ENCODE data around the gene FADS1.

The FADS1 gene

GRCh38 chr11:61774411-61774810 is 42.4 kb downstream of the FADS1 start:
- peaks cover 19% of the 10 kb centered on the region for H3K36me3 ChIP-seq (ENCODE audit: control insufficient read depth, insufficient read depth, low read length)
- peaks cover 63% of the 10 kb centered on the region for H3K4me1 ChIP-seq (ENCODE audit: control insufficient read depth, insufficient read depth, low read length)
- H3K9ac ChIP-seq (ENCODE audit: low read length): no peak overlapping the region
- H3K4me3 ChIP-seq (ENCODE audit: low read length): no peak overlapping the region
- no peaks in the 10 kb centered on the region for H3K9me3 ChIP-seq (ENCODE audit: control insufficient read depth, low read length)
- H3K27me3 ChIP-seq (ENCODE audit: control insufficient read depth, insufficient read depth, low read length): no peaks in the 10 kb centered on the region

DNA sequence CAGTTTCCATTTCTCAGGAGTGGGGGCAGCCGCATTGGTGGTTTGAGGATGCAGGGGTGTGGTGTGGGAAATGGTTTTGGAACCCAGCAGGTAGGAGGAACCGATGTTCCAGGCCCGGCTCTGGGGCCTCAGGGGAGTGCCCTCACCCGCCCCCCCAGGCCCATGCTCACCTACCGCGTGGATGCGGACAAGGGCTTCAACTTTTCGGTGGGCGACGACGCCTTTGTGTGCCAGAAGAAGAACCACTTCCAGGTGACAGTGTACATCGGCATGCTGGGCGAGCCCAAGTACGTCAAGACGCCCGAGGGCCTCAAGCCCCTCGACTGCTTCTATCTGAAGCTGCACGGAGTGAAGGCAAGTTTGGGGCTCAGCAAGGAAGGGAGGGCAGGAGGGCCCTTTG is 43.0 kb downstream of the FADS1 start:
- H3K4me3 ChIP-seq (ENCODE audit: low read length): no peak overlapping the region
- peaks cover 19% of the 10 kb centered on the region for H3K36me3 ChIP-seq (ENCODE audit: control insufficient read depth, insufficient read depth, low read length)
- H3K9me3 ChIP-seq (ENCODE audit: control insufficient read depth, low read length): no peaks in the 10 kb centered on the region
- H3K4me1 ChIP-seq (ENCODE audit: control insufficient read depth, insufficient read depth, low read length): peaks cover 69% of the 10 kb centered on the region
- no peaks in the 10 kb centered on the region for H3K27me3 ChIP-seq (ENCODE audit: control insufficient read depth, insufficient read depth, low read length)
- H3K9ac ChIP-seq (ENCODE audit: low read length): no peak overlapping the region

DNA sequence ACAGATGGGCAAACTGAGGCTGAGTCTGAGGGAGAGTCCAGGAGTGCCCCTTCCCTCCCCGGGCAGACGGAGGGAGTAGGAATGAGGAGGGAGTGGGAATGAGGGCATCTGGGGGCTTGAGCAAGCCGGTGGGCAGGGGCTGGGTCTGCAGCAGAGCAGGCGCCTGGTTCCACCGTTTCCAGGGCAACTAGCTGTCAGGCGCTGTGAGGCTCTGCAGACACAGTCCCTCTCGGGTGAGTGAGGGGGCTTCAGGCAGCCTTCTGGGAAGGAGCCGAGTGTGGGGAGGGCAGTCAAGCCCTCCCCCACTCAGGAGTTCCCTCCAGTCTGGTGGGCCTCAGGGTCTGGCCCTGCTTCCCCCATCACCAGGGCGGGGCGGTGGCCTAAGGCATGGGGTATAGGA is 43.4 kb downstream of the FADS1 start:
- Histone ChIP-seq H3K27me3 (ENCODE audit: control insufficient read depth, insufficient read depth, low read length) (no peaks in the 10 kb centered on the region), H3K9me3 (ENCODE audit: control insufficient read depth, low read length) (no peaks in the 10 kb centered on the region), H3K36me3 (ENCODE audit: control insufficient read depth, insufficient read depth, low read length) (peaks cover 16% of the 10 kb centered on the region), H3K9ac (ENCODE audit: low read length) (no peak overlapping the region), H3K4me1 (ENCODE audit: control insufficient read depth, insufficient read depth, low read length) (peaks cover 73% of the 10 kb centered on the region), H3K4me3 (ENCODE audit: low read length) (no peak overlapping the region)

DNA sequence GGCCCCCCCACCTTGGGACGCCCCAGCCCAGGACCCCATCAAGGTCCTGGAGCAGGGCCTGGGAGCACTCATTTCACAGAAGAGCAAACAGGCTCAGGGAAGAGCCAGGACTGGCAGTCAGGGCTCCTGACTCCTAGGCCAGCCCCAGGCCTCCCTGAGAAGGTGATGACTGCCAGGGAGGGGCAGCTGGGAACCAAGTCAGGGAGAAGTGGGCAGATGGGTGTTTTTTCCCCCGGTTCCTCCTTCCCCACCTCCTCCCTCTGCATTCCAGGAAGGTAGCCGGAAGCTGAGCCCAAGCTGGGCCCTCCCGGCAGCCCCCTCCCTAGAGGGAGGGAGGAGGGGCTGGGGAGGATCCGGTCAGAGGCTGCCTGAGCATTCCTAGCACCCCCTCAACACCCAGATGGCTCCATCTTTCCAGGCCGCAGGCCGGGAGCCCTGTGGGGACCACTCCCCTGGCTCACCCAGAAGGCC is 44.8 kb downstream of the FADS1 start:
- no peaks in the 10 kb centered on the region for H3K9me3 ChIP-seq (ENCODE audit: control insufficient read depth, low read length)
- peaks cover 9% of the 10 kb centered on the region for H3K36me3 ChIP-seq (ENCODE audit: control insufficient read depth, insufficient read depth, low read length)
- no peak overlapping the region for H3K4me3 ChIP-seq (ENCODE audit: low read length)
- H3K27me3 ChIP-seq (ENCODE audit: control insufficient read depth, insufficient read depth, low read length): no peaks in the 10 kb centered on the region
- H3K9ac ChIP-seq (ENCODE audit: low read length): peak overlapping the region; percentile 53
- peaks cover 84% of the 10 kb centered on the region for H3K4me1 ChIP-seq (ENCODE audit: control insufficient read depth, insufficient read depth, low read length)

DNA sequence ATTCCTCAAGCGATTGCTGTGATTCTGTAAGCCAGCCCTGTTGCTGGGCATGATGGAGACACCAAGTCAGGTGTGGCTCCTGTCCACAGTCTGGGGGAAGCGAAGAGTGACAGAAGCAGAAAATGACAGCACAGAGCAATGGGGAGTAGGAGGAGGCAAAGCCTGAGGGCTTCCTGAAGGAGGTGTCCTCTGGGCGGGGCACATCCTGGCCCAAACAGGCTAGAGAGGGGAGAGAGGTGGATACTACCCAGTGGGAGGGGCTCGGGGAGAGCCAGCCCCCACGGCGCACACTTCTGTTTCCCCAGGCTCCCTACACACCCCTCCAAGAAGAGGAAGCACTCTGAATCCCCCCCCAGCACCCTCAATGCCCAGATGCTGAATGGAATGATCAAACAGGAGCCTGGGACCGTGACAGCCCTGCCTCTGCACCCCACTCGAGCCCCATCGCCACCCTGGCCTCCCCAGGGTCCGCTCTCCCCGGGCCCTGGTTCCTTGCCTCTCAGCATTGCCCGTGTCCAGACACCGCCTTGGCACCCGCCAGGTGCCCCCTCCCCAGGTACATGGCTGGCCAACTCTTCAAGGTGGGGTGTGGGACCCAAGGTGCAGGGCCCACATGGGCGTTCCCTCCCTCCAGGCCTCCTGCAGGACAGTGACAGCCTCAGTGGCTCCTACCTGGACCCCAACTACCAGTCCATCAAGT is 45.5 kb downstream of the FADS1 start:
- Histone ChIP-seq H3K36me3 (ENCODE audit: control insufficient read depth, insufficient read depth, low read length) (peaks cover 9% of the 10 kb centered on the region), H3K9ac (ENCODE audit: low read length) (no peak overlapping the region), H3K9me3 (ENCODE audit: control insufficient read depth, low read length) (no peaks in the 10 kb centered on the region), H3K4me3 (ENCODE audit: low read length) (no peak overlapping the region), H3K4me1 (ENCODE audit: control insufficient read depth, insufficient read depth, low read length) (peaks cover 84% of the 10 kb centered on the region), H3K27me3 (ENCODE audit: control insufficient read depth, insufficient read depth, low read length) (no peaks in the 10 kb centered on the region)

DNA sequence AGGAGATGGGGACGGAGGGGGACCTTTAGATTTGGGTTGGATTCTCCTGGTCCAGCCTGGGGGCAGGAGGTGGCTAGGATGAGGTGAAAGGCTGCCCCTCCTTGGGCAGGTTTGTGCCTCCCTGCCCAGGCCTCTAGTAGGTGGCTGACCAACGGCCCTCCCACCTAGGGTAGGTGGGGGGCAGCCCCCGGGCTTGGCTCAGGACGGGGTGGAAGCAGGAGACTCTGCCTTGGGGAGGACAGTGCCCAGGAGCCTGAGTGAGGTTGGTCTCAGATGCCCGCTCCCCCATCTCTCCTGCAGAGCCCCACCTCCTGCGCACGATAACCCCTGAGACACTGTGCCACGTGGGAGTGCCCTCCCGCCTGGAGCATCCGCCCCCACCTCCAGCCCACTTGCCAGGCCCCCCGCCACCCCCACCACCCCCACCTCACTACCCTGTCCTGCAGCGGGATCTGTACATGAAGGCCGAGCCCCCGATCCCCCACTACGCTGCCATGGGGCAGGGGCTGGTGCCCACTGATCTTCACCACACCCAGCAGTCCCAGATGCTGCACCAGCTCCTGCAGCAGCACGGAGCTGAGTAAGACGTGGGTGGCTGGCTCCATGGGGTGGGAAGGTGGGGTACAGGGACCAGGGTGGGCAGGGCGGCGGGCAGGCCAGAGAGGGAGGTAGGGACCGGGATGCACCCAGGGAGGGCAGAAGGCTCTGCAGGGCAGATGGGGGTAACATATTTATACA is 46.7 kb downstream of the FADS1 start:
- H3K27me3 ChIP-seq (ENCODE audit: control insufficient read depth, insufficient read depth, low read length): no peaks in the 10 kb centered on the region
- peak overlapping the region; percentile 71 for H3K9ac ChIP-seq (ENCODE audit: low read length)
- H3K4me3 ChIP-seq (ENCODE audit: low read length): peak overlapping the region; percentile 14
- peaks cover 84% of the 10 kb centered on the region for H3K4me1 ChIP-seq (ENCODE audit: control insufficient read depth, insufficient read depth, low read length)
- H3K9me3 ChIP-seq (ENCODE audit: control insufficient read depth, low read length): no peaks in the 10 kb centered on the region
- peaks cover 4% of the 10 kb centered on the region for H3K36me3 ChIP-seq (ENCODE audit: control insufficient read depth, insufficient read depth, low read length)

DNA sequence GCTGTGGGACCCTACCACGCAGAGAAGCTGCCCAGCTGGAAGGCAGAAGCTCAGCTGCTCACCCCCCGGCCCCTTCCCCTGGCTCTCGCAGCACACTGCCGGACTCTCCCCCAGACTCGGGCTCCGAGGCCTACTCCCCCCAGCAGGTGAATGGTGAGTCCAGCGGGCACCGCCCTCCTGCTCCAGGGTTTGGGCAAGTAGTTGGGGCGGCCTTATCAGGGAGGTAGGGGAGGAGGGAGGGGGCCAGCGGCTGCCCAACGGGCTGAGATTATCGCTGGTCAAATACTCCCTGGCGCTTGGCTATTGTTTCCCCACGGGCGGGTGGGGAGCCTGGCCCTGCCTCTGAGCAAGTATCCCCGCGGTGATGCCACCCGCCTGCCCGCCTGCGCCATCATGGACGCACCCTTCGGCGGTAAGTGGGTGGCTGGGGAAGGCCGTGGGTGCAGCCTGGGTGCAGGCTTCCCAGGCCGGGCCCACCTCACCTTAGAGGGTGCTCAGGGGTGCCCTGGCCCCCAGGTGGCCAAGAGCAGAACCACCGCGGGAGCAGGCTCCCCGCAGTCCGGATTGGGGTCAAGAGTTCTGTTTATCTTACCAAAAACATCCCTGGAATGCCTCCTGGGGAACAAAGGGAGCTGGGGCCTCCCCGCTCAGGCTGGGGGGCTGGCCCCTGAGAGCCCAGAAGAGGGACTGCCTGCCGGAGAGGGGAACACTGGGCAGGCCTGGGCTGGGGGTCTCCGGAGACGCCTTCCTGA is 47.5 kb downstream of the FADS1 start:
- H3K27me3 ChIP-seq (ENCODE audit: control insufficient read depth, insufficient read depth, low read length): no peaks in the 10 kb centered on the region
- peaks cover 85% of the 10 kb centered on the region for H3K4me1 ChIP-seq (ENCODE audit: control insufficient read depth, insufficient read depth, low read length)
- no peaks in the 10 kb centered on the region for H3K9me3 ChIP-seq (ENCODE audit: control insufficient read depth, low read length)
- peak overlapping the region; percentile 71 for H3K9ac ChIP-seq (ENCODE audit: low read length)
- H3K4me3 ChIP-seq (ENCODE audit: low read length): peak overlapping the region; percentile 14
- H3K36me3 ChIP-seq (ENCODE audit: control insufficient read depth, insufficient read depth, low read length): peaks cover 4% of the 10 kb centered on the region

GRCh38 chr11:61768376-61769076 is 48.3 kb downstream of the FADS1 start:
- Histone ChIP-seq H3K27me3 (ENCODE audit: control insufficient read depth, insufficient read depth, low read length) (no peaks in the 10 kb centered on the region), H3K9ac (ENCODE audit: low read length) (peak overlapping the region; percentile 71), H3K36me3 (ENCODE audit: control insufficient read depth, insufficient read depth, low read length) (peaks cover 4% of the 10 kb centered on the region), H3K4me1 (ENCODE audit: control insufficient read depth, insufficient read depth, low read length) (peaks cover 92% of the 10 kb centered on the region), H3K9me3 (ENCODE audit: control insufficient read depth, low read length) (no peaks in the 10 kb centered on the region), H3K4me3 (ENCODE audit: low read length) (no peak overlapping the region)

DNA sequence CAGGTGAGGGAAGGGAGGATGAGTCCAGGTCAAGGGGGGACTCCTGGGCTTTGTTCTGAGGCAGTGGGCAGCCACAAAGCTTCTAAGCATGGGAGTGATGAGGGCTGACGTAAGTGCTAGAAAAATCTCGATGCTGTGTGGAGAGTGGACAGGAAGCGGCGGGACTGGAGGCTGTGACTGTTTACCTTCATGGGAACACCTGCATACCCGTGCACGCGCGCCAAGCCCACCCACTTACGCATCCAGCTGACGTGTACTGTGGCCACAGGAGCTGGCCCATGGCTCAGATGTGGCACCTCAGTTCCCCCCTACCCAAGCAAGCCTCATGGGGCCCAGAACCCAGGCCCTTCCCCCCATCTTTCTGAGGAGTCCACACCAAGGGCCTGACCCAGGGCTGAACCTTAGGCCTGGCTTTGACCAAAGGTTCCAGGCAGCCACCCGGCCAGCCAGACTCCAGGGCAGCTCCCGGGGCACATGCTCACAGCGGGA is 50.4 kb downstream of the FADS1 start:
- H3K4me3 ChIP-seq (ENCODE audit: low read length): no peak overlapping the region
- H3K36me3 ChIP-seq (ENCODE audit: control insufficient read depth, insufficient read depth, low read length): no peaks in the 10 kb centered on the region
- no peaks in the 10 kb centered on the region for H3K9me3 ChIP-seq (ENCODE audit: control insufficient read depth, low read length)
- no peak overlapping the region for H3K9ac ChIP-seq (ENCODE audit: low read length)
- no peaks in the 10 kb centered on the region for H3K27me3 ChIP-seq (ENCODE audit: control insufficient read depth, insufficient read depth, low read length)
- peaks cover 84% of the 10 kb centered on the region for H3K4me1 ChIP-seq (ENCODE audit: control insufficient read depth, insufficient read depth, low read length)

DNA sequence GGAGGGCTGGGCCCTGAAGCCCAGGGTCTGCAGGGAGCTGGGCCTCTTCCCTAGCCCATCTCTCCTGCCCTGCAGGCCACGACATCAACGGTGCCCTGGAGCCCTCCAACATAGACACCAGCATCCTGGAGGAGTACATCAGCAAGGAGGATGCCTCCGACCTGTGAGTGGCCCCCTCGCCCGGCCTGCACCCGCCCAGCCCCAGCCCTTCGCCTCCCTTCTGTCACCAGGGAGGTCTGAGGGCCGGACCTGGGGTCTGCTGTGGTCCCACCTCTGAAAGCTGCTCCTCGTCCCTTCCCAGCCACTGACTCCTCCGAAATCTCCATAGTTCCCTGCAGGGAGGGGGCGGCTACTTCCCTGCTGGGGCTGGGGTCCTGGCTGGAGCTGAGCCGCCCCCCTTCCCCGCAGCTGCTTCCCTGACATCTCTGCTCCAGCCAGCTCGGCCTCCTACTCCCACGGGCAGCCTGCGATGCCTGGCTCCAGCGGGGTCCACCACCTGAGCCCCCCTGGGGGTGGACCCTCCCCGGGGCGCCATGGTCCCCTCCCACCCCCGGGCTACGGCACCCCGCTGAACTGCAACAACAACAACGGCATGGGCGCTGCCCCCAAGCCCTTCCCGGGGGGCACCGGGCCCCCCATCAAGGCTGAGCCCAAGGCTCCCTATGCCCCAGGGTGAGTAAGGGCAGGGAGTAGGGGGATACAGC is 51.1 kb downstream of the FADS1 start:
- no peak overlapping the region for H3K9ac ChIP-seq (ENCODE audit: low read length)
- no peaks in the 10 kb centered on the region for H3K9me3 ChIP-seq (ENCODE audit: control insufficient read depth, low read length)
- peaks cover 82% of the 10 kb centered on the region for H3K4me1 ChIP-seq (ENCODE audit: control insufficient read depth, insufficient read depth, low read length)
- H3K4me3 ChIP-seq (ENCODE audit: low read length): no peak overlapping the region
- no peaks in the 10 kb centered on the region for H3K27me3 ChIP-seq (ENCODE audit: control insufficient read depth, insufficient read depth, low read length)
- no peaks in the 10 kb centered on the region for H3K36me3 ChIP-seq (ENCODE audit: control insufficient read depth, insufficient read depth, low read length)

DNA sequence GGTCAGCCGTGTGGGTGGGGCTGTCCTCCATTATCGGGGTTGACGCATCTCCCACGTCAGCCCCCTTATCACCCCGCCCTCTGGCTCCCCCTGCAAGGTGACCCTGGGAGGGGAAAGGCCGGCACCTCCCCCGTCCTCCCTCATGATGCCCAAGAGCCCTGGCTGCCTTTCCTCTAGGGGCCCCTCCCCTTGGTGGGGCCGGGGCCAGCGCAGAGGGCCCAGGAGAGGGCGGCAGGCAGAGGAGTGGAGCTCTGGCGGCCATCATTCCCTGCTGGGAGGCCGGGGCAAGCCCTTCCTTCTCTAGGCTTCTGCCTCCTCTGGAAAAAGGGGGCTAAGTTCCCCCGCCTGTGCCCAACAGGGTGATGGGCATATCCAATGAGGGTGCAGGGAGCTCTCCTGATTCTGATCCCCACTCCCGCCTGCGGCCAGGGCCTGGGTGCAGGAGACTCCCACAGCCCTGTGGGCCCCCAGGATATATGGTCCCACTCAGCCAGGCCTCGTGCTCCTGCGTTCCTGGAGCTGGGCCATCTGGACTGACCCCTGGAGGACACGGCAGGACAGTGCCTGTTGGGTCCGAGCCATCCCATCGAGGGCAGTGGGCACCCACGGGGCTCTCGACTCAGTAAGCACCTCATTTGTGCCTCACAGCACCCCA is 52.1 kb downstream of the FADS1 start:
- H3K9ac ChIP-seq (ENCODE audit: low read length): peak overlapping the region; percentile 66

More for the DNA sequence above, 52.1 kb downstream of the FADS1 start:
- Histone ChIP-seq H3K4me1 (ENCODE audit: control insufficient read depth, insufficient read depth, low read length) (peaks cover 84% of the 10 kb centered on the region), H3K36me3 (ENCODE audit: control insufficient read depth, insufficient read depth, low read length) (no peaks in the 10 kb centered on the region), H3K27me3 (ENCODE audit: control insufficient read depth, insufficient read depth, low read length) (no peaks in the 10 kb centered on the region), H3K4me3 (ENCODE audit: low read length) (no peak overlapping the region), H3K9me3 (ENCODE audit: control insufficient read depth, low read length) (no peaks in the 10 kb centered on the region)

Measured in mucosa of stomach (tissue), 1 donor.